Gastrocnemius medialis (tissue), 4 donors: ENCODE results near the gene PRR20G.

Source experiments
- CTCF ChIP-seq, 5 experiments: fragments of 450-650 bp in 3 of 5; fragments of 200-600 bp in 2 of 5; sonication (generic) in 2 of 5; IDR thresholded peaks in 4 of 5; conservative IDR thresholded peaks in 1 of 5; 1 replicate in 4 of 5; 2 replicates in 1 of 5; pipeline ENCODE4 v1.5.1; 2016 to 2019; ENCODE audit warnings: antibody characterized with exemption in 5 of 5, mild to moderate bottlenecking in 3 of 5, moderate library complexity in 3 of 5
- POLR2A ChIP-seq, 2 donors: fragments of 450-650 bp; IDR thresholded peaks; one replicate each; pipeline ENCODE4 v1.6.1; 2017; ENCODE audit warnings: antibody characterized with exemption in 2 of 2, mild to moderate bottlenecking in 2 of 2, moderate library complexity in 2 of 2

DNA sequence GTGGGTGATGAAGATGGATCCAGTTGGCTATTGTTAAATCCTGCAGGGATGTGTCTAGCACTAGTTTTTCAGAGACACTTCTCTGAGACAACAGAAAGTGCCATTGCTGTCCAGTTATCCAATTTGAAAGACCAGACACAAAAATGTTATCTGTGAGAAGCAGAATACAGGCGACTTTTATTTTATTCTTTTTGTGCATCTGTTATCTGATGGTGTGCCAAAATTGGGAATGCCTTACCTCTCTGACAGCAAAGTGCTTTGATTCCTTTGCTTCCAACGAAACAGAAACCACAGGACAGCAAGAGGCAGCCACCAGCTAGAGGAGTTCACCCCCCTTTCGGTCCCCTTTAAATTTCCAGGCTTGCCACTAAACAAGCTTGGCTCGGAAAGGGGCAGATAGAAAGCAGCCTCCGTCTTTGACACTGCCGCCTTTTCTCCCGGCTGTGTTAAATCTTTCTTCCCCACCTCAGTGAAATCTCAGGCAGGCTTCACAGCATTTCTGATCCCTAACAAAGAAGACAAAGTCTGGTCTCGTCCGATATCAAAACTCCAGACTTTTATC lies 17.7 kb upstream of the PRR20G start:
- no peak for TF ChIP-seq CTCF (IDR thresholded peaks at IDR 0.05 in 4 of 5, conservative IDR thresholded peaks at IDR 0.05 in 1 of 5)
- TF ChIP-seq POLR2A (IDR thresholded peaks at IDR 0.05) = no peak
